OCI-M2 (cell line): ENCODE data around the gene MAN1A1.
"Not testable (repeated sequence)": the region's sequence is repeated elsewhere in the genome, so short reads cannot be mapped to it uniquely, and the experiment has no call there.

Experiments used
- DNase-seq: peaks from one replicate; lab custom pipeline; 2025; ENCODE audit not compliant: unreplicated experiment; lab: John Stamatoyannopoulos, UW

Gene MAN1A1

DNA sequence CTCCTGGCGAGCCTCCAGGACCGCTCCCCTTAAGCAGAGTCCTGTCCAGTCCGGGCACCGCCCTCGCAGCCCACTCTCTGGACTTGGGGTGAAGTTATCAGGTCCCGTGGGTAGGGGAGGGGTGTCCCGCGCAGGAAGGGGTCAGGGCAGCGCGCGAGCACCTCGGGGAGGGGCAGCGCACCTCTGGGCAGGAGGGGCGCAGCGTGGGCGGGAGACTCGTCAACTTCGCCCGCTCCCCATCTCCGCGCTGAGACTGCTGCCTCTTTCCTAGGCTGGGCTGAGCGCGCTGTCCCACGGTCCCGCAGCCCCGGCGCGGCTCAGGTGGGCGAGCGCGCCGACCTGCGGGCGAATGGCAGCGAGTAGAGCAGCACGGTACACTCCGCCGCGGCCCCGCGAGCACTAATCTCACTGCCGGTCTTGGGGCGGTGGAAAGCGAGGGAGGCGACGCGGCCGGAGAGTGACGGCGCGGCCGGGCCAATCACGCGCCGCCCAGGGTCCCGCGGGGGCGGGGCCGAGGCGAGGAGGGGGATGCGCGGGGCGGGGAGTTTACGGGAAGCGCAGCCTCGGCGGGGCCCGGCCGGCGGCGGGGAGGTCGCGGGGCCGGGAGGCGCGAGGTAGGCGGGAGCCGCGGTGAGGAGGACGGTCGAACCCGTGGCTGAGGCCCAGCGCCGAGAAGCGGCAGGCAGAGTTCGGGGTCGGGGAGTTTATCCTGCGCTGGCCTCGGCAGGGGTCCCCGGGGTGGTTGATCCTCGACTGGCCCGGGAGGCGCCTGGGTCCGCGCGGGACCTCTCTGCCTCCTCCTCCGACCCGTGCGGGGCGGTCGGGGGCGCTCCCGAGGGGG, at the start of gene MAN1A1:
MAN1A1 (minus strand) TSS at position 401 of the 841 bp plus-strand sequence. CDS start 696 bp downstream, outside the sequence.
- peak; percentile 52 for DNase-seq

GRCh38 chr6:119395192-119395591, 45.6 kb upstream of the MAN1A1 start:
- no peak for DNase-seq

- DNase-seq: no peak
These were observed 40.8 kb upstream of the MAN1A1 start for GRCh38 chr6:119390247-119390793.

DNA sequence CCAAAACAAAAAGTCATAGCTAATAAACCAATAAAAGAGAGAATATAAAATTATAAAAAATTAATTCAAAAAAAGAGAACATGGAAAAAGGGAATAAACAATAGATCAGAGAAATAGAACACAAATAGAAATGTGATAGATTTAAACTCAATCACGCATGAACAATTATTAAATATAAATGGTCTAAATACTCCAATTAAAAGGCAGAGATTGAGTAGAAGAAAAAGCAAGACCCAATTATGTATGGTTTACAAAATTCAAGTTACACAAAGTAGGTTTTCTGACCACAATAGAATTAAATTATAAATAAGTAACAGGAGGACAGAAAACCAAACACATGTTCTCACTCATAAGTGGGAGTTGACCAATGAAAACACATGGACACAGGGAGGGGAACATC, 36.4 kb upstream of the MAN1A1 start:
- no peak for DNase-seq

DNA sequence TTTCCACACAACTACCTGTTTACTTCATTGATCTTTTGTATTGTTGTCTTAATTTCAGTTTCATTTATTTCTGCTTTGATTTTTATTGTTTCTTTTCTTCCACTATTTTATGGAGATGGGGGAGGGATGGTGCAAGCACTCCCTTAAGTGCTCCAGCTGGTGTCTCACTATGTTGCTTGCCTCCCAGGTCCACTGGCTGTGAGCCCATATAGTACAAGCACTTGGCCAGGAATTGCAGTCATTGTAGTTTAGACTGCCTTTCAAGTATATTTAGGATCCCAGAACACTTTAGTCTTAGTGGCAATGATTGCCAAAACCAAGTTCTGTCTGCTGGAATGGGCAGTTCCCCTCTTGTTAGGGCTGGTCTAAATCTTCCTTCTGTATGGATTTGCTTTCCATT, 34.9 kb upstream of the MAN1A1 start:
- no peak for DNase-seq

- no peak for DNase-seq
These were observed 30.2 kb upstream of the MAN1A1 start for GRCh38 chr6:119379809-119380208.

- not testable (repeated sequence) for DNase-seq
These were observed 27.5 kb upstream of the MAN1A1 start for GRCh38 chr6:119377043-119377442.

GRCh38 chr6:119370080-119370479, 20.5 kb upstream of the MAN1A1 start:
- DNase-seq: no peak

DNA sequence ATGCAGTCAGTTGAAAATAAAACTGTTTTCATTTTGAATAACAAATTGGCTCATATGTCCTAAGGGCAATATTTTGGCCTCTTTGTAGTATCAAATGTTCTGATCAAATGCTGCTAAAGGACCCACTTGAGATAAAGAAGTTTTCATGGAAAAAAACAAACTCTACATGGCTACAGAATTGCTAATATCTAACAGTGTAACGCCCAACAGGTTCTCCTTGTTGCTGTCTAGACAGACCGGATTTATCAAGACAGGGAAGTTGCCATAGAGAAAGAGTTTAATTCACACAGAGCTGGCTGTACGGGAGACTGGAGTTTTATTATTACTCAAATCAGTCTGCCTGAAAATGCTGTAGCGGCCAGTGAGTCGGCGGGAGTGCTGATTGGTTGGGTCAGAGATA, 19.4 kb upstream of the MAN1A1 start:
- no peak for DNase-seq

DNA sequence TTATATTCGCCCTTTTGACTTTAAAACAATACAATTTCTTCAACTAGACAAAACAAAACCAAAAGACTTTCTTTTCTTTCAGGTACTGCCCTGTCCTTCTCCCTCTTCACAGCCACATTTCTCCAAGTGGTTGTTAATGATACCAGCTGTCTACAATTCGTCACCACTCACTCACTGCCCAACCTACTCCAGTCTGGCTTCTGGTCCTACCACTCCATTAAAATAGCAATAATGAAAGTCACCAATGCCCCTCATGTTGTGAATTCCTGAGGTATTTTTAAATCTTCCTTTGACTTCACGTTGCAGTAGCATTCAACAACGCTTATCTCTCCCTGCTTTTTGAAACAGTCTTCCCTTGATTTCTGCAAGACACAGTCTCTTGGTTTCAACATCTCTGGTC, 11.6 kb upstream of the MAN1A1 start:
- DNase-seq: no peak

GRCh38 chr6:119360262-119360915, 10.8 kb upstream of the MAN1A1 start:
- no peak for DNase-seq

DNA sequence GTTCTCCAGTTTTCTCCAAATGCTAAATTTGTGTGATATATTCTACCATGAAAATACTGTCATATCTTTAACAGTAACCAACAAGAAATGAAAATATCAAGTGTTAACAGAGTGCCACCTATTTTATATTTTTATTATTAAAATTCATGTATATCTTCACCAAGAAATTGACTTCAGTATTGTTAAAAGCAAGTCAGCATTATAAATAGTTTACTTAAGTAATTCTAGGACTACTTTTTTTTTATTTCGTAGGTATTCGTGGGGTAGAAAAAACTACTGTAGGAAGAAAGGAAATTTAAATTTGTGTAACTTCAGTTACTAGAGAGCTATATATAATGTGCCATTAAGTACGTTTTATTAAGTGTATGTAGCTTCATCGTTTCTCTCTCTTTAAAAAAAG, 6.3 kb upstream of the MAN1A1 start:
- no peak for DNase-seq

GRCh38 chr6:119355157-119355556, 5.6 kb upstream of the MAN1A1 start:
- no peak for DNase-seq

GRCh38 chr6:119353696-119354095, 4.1 kb upstream of the MAN1A1 start:
- no peak for DNase-seq

DNA sequence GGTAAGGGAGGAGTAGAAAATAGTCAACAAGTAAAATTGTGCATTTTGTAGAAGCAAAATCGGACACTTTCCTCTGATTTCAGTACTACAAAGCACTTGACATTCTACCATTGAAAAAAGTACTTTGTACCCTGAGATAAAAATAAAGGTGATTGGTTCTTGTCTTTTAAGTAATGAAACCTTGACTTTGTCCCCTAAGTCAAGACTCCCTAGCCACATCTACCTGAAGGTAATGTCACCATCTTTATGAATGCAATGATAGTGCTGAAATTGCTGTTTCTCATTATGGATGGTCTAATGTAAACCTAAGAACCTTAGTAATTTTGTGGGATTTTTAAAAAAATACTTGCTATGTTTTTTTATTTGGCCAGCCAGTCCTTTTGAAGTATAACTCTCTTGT, 2.4 kb upstream of the MAN1A1 start:
- DNase-seq: no peak

DNA sequence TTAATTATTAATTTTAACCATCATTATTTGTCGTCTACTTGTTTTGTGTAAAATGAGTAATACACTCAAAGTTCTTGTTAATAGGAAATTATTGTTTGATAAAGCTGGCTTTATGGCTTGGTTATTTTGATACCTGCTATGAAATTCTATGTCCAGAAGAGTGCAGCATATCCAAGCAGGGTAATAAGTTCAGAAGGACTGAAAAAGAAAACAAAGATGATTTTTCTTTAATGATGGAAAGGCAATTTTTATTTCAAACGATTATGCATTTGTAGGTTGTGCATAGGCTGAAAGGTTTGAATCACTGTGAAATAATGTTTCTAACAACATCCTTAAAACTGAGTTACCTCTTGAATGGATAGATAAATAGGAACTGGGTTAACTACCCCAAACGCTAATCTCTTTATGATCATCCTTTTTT, 1.4 kb upstream of the MAN1A1 start:
- no peak for DNase-seq

- no peak for DNase-seq
These were observed 816 bp upstream of the MAN1A1 start for GRCh38 chr6:119350202-119350951.

DNA sequence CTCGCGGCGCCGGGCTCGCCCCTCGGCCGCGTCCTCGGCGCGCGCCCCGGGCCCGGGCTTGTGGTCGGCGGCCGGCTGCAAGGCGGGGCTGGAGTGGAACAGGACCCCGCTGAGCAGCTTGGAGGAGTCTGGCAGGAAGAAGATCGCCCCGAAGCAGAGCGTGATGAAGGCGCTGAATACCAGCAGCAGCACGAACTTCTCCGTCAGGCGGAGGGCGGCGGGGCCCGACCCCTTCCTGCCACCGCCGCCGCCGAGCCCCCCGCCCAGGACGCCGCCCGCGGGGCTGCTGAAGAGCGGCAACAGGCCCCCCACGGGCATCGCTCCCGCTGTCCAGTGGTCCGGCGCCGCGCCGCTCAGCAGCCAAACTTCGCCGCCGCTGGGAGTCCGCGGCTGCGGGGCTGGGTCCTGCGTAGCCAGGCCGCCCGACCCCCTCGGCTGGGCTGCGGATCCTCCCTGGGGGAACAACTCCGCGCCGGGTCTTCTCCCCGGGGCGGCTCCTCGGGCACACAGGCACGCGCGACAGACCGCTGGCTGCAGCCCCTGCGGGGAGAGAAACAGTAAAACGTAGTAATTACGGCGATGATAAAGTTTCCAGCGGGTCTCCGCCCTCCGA, 707 bp downstream of the MAN1A1 start:
- no peak for DNase-seq

DNA sequence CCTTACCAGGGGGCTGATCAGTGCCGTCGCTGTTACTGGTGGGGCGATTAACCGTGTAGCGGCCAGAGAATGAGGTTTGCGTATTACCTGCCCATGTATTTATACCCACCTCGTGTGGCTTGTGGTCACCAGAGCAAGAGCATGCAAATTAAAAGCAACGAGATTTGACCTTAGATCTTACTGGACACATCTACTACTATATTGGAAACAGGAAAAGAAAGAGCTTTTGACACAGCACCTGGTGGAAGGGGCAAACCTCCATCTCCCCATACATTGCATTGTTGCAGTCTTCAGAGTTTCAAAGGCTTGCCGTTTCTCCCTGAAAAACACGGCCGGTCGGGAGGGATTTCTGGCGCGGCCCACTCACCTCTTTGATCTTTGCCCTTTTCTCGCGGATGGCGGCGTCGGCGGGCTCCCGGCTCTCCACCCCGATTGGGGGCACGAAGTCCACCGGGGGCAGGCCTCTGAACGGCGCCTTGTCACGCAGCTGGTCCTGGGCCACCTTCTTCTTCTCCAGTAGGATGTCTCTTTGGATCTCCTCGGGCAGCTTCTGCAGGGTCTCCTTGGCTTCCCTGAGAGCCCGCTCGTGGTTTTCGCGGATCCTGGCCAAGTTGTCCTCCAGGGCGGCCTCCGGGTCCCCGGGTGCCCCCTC, 1.3 kb downstream of the MAN1A1 start:
- no peak for DNase-seq

DNA sequence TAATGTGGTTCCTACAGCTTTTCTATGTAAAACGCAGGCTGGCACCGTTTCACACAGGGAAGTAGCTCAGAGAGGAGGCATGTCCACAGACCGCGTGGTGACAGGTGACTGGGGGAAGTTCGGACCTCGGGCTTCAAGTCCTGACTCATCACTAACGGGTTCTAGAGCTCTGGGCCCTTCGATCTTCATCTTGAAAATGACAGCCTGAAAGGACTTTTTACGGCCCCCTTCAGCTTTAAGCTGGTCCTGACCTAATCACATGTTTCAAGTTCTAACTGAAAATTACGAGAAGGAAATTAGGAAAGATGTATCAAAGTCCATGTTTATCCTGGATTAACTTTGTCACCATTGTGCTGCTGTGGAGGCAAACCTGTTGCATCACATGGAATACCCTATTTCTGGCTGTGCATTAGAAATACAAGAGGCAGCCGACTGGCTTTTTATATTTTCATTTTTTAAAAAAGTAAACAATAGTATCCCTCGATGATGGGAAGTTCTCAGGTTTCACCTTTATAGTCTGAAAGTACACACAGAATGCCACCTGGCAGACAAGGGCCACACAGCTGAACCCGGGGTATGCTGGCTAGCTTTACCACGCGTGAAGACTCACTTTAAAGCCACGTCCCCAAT, 2.0 kb downstream of the MAN1A1 start:
- DNase-seq: no peak
